ENCODE data around the gene COA3. TPM values are rescaled to one million over a fixed set of nuclear protein-coding genes. Genes with fewer than 3 reads are reported as not detected.
"Not testable (repeated sequence)": the region's sequence is repeated elsewhere in the genome, so short reads cannot be mapped to it uniquely, and the experiment has no call there.

COA3 gene
- total RNA-seq, 1 experiment from 2014 or later: 44.6 TPM

DNA sequence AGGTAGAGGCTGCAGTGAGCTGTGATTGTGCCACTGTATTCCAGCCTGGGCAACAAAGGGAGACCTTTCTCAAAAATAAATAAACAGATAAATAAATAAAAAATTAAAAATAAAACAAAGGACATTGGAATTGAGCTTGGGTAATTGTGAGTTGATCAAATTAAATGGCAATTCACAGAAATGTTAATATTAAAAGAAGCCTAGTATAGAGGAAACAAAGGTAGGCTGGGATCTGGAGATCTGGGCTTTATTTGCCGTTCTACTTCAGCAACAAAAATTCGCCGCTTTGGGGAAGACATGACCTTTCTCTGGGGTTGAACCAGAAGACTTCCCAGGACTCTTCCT, 25.6 kb downstream of the COA3 start:
- Histone ChIP-seq H3K4me2 (ENCODE audit: low read length) (peak overlapping the region; percentile 99), H3K9me2 (replicated peaks; ENCODE audit: low read length) (no peaks in the 10 kb centered on the region), H3K9me3 (ENCODE audit: low read length) (no peaks in the 10 kb centered on the region), H3K36me3 (ENCODE audit: low read depth, low read length) (no peaks in the 10 kb centered on the region; the same call in 1 of the 2 replicates), H3K9ac (ENCODE audit: low read length) (peak overlapping the region; percentile 97), H3K27me3 (ENCODE audit: low read length) (no peaks in the 10 kb centered on the region), H3K4me1 (ENCODE audit: insufficient read depth, low read length) (peaks cover 14% of the 10 kb centered on the region), H3F3A (ENCODE audit: low read length, unreplicated experiment) (peaks cover 7% of the 10 kb centered on the region), H3K27ac (ENCODE audit: low read length) (peak overlapping the region; percentile 81; the same call in 1 of the 2 replicates), H4K20me1 (ENCODE audit: low read length) (no peaks in the 10 kb centered on the region), H2AFZ (ENCODE audit: low read length) (peak overlapping the region; percentile 96), H3K4me3 (ENCODE audit: low read length) (peak overlapping the region; percentile 99), H3K79me2 (ENCODE audit: low read length) (peaks cover 26% of the 10 kb centered on the region)
- ATAC-seq: no peak
- ChIA-PET CTCF (interaction anchor here (1.9 kb wide), 1 partner anchor 9 kb away, joined by 5 read pairs; no protein-coding TSS in a partner anchor), POLR2A (ENCODE audit: unreplicated experiment) (interaction anchor here (0.5 kb wide), 1 partner anchor 9 kb away, joined by 8 read pairs; no protein-coding TSS in a partner anchor)
- intact Hi-C loops (cut with micrococcal nuclease): no loop called here
- DNase-seq: no peak
- TF ChIP-seq EZH2phosphoT487 (IDR thresholded peaks at IDR 0.05; ENCODE audit: borderline replicate concordance, low read length) (no peak), EZH2 (IDR thresholded peaks at IDR 0.05; ENCODE audit: low read length, unreplicated experiment) (no peak)
- TF ChIP-seq, protein P1, sequence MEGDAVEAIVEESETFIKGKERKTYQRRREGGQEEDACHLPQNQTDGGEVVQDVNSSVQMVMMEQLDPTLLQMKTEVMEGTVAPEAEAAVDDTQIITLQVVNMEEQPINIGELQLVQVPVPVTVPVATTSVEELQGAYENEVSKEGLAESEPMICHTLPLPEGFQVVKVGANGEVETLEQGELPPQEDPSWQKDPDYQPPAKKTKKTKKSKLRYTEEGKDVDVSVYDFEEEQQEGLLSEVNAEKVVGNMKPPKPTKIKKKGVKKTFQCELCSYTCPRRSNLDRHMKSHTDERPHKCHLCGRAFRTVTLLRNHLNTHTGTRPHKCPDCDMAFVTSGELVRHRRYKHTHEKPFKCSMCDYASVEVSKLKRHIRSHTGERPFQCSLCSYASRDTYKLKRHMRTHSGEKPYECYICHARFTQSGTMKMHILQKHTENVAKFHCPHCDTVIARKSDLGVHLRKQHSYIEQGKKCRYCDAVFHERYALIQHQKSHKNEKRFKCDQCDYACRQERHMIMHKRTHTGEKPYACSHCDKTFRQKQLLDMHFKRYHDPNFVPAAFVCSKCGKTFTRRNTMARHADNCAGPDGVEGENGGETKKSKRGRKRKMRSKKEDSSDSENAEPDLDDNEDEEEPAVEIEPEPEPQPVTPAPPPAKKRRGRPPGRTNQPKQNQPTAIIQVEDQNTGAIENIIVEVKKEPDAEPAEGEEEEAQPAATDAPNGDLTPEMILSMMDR (conservative IDR thresholded peaks at IDR 0.05; ENCODE audit: low read depth, low read length): no peak
- no TSS peak for BruUV-seq (replicated peaks)

DNA sequence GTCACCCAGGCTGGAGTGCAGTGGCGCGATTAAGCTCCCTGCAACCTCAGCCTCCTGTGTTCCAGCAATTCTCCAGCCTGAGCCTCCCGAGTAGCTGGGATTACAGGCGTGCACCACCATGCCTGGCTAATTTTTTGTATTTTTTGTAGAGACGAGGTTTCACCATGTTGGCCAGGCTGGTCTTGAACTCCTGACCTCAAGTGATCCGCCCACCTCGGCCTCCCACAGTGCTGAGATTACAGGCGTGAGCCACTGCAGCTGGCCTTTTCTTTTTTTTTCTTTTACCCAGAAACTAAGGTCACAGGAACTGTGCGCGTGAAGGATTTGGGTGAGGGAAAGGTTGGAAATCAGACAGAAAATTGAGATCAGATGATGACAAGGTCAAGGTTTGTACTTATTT, 28.5 kb downstream of the COA3 start:
- POLR2A ChIA-PET (ENCODE audit: unreplicated experiment); H3K4me3 ChIP-seq (ENCODE audit: low read length); BruUV-seq (replicated peaks); H3K9me2 ChIP-seq (replicated peaks; ENCODE audit: low read length); ATAC-seq; intact Hi-C loops (cut with micrococcal nuclease); H3K9me3 ChIP-seq (ENCODE audit: low read length); H4K20me1 ChIP-seq (ENCODE audit: low read length); CTCF ChIA-PET; H3K27me3 ChIP-seq (ENCODE audit: low read length); H3K9ac ChIP-seq (ENCODE audit: low read length); H3F3A ChIP-seq (ENCODE audit: low read length, unreplicated experiment); H3K36me3 ChIP-seq (ENCODE audit: low read depth, low read length); DNase-seq; H3K27ac ChIP-seq (ENCODE audit: low read length); H3K4me2 ChIP-seq (ENCODE audit: low read length); H2AFZ ChIP-seq (ENCODE audit: low read length): not testable (repeated sequence)
- peaks cover 13% of the 10 kb centered on the region for H3K4me1 ChIP-seq (ENCODE audit: insufficient read depth, low read length)
- H3K79me2 ChIP-seq (ENCODE audit: low read length): peaks cover 17% of the 10 kb centered on the region

DNA sequence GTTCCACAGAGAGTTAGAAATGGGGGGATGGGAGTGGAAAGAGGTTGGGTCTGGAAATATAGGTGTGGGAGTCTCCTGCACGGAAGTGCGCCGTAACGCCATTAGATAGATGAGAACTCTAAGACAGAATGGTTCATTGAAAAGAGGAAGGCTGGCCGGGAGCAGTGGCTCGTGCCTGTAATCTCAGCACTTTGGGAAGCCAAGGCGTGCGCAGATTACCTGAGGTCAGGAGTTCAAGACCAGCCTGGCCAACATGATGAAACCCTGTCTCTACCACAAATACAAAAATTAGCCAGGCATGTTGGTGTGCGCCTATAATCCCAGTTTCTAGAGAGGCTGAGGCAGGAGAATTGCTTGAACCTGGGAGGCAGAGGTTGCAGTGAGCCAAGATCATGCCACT, 30.5 kb downstream of the COA3 start:
- CTCF ChIA-PET; BruUV-seq (replicated peaks): not testable (repeated sequence)

DNA sequence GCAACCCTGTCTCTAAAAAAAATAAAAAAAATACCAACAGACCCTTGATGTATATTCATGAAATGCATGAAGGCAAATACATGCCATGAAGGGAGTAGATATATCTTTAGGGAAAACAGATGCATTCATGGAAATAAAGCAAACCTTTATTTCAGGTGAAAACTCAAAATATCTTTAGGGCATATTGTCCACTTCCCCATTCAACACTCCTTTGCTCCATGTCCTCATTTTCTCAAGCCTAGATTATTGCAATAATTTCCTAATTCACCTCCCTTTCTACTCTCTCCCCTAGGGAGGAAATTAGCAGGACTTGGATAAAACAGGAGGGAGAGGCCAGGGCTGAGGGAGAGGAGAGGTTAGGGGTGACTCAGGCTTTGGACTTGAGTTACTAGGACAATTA, 31.0 kb downstream of the COA3 start:
- TF ChIP-seq, protein P1 (conservative IDR thresholded peaks at IDR 0.05; ENCODE audit: low read depth, low read length): no peak
- H3K4me2 ChIP-seq (ENCODE audit: low read length): no peak overlapping the region
- H3K9me2 ChIP-seq (replicated peaks; ENCODE audit: low read length): no peaks in the 10 kb centered on the region
- H3K27me3 ChIP-seq (ENCODE audit: low read length): no peaks in the 10 kb centered on the region
- H3K4me3 ChIP-seq (ENCODE audit: low read length): no peak overlapping the region
- BruUV-seq (replicated peaks): no TSS peak
- no peaks in the 10 kb centered on the region for H3F3A ChIP-seq (ENCODE audit: low read length, unreplicated experiment)
- no peak overlapping the region for H3K27ac ChIP-seq (ENCODE audit: low read length)
- H3K4me1 ChIP-seq (ENCODE audit: insufficient read depth, low read length): no peaks in the 10 kb centered on the region; the same call in 1 of the 2 replicates
- H3K9ac ChIP-seq (ENCODE audit: low read length): no peak overlapping the region
- no peaks in the 10 kb centered on the region for H3K9me3 ChIP-seq (ENCODE audit: low read length)
- intact Hi-C loops (cut with micrococcal nuclease): no loop called here
- DNase-seq (no peak), ATAC-seq (no peak)
- no peaks in the 10 kb centered on the region for H4K20me1 ChIP-seq (ENCODE audit: low read length)
- H3K36me3 ChIP-seq (ENCODE audit: low read depth, low read length): no peaks in the 10 kb centered on the region
- ChIA-PET POLR2A (ENCODE audit: unreplicated experiment) (no interaction called here), CTCF (no interaction called here)
- no peak overlapping the region for H2AFZ ChIP-seq (ENCODE audit: low read length)
- no peaks in the 10 kb centered on the region for H3K79me2 ChIP-seq (ENCODE audit: low read length)

More for the DNA sequence above, 30.5 kb downstream of the COA3 start:
- H3K4me2 ChIP-seq (ENCODE audit: low read length); H3K27ac ChIP-seq (ENCODE audit: low read length); intact Hi-C loops (cut with micrococcal nuclease); H3K79me2 ChIP-seq (ENCODE audit: low read length); H3K27me3 ChIP-seq (ENCODE audit: low read length); H3K9ac ChIP-seq (ENCODE audit: low read length); H3K4me3 ChIP-seq (ENCODE audit: low read length); DNase-seq; H3K36me3 ChIP-seq (ENCODE audit: low read depth, low read length); POLR2A ChIA-PET (ENCODE audit: unreplicated experiment); H3K4me1 ChIP-seq (ENCODE audit: insufficient read depth, low read length); H3K9me2 ChIP-seq (replicated peaks; ENCODE audit: low read length); H3K9me3 ChIP-seq (ENCODE audit: low read length); H3F3A ChIP-seq (ENCODE audit: low read length, unreplicated experiment); ATAC-seq; H2AFZ ChIP-seq (ENCODE audit: low read length); H4K20me1 ChIP-seq (ENCODE audit: low read length): not testable (repeated sequence)

Measured in PC-3 (cell line).